Stimulated activated naive B cell treated with anti-CD40 and anti-IgM and Interleukin-4, amounts not matched to agents 10 μg/mL and 1 μg/mL and 100 μg/mL, for 72 hours (primary cell): Measurements from ENCODE around the gene EDN2.
A peak's percentile ranks its signal among the peaks of the same experiment; 100 is the strongest.

ENCODE experiments used
- ATAC-seq, 2 donors: fragments of 150-1000 bp; cut with Tn5 transposase; replicated peaks; 2 replicates each; pipeline ENCODE4 v1.10.0; 2021; ENCODE audit warnings: moderate library complexity in 1 of 2
- DNase-seq: peaks from one replicate; pipeline ENCODE4 v3.0.0; 2021
- H3K27ac Mint-ChIP-seq: one replicate; pipeline ENCODE4 v1.8.0; 2022; ENCODE audit warnings: mild to moderate bottlenecking, mixed read lengths
- H3K27me3 Mint-ChIP-seq, 2 donors: one replicate each; pipeline ENCODE4 v1.8.0; 2022; ENCODE audit warnings: mixed read lengths in 2 of 2
- H3K36me3 Mint-ChIP-seq, 2 donors: one replicate each; pipeline ENCODE4 v1.8.0; 2022; ENCODE audit warnings: mixed read lengths in 2 of 2, mild to moderate bottlenecking in 1 of 2
- H3K4me1 Mint-ChIP-seq, 2 donors: one replicate each; pipeline ENCODE4 v1.8.0; 2022; ENCODE audit warnings: mixed read lengths in 2 of 2, mild to moderate bottlenecking in 1 of 2
- H3K4me3 Mint-ChIP-seq, 2 donors: one replicate each; pipeline ENCODE4 v1.8.0; 2022; ENCODE audit warnings: mild to moderate bottlenecking in 2 of 2, mixed read lengths in 2 of 2, moderate library complexity in 1 of 2
- H3K9me3 Mint-ChIP-seq, 2 donors: one replicate each; pipeline ENCODE4 v1.8.0; 2022; ENCODE audit warnings: mixed read lengths in 2 of 2, mild to moderate bottlenecking in 1 of 2

EDN2 gene

GRCh38 chr1:41432481-41433280 lies 51.8 kb downstream of the EDN2 start:
- H3K27ac Mint-ChIP-seq = no peak overlapping the region
- no peak overlapping the region for H3K4me3 Mint-ChIP-seq
- peaks cover 1 to 6% of the 10 kb centered on the region in 2 donors for H3K4me1 Mint-ChIP-seq
- no peaks in the 10 kb centered on the region for H3K9me3 Mint-ChIP-seq
- ATAC-seq = peak; percentile 94 to 97
- peak; percentile 66 for DNase-seq
- H3K27me3 Mint-ChIP-seq = peaks cover 48 to 53% of the 10 kb centered on the region in 2 donors
- H3K36me3 Mint-ChIP-seq = no peaks in the 10 kb centered on the region

GRCh38 chr1:41431490-41432350 lies 52.8 kb downstream of the EDN2 start:
- Mint-ChIP-seq H3K27ac (no peak overlapping the region), H3K4me1 (peaks cover 1 to 6% of the 10 kb centered on the region in 2 donors)

GRCh38 chr1:41430582-41430981 lies 53.9 kb downstream of the EDN2 start:
- no peaks in the 10 kb centered on the region for H3K36me3 Mint-ChIP-seq
- no peaks in the 10 kb centered on the region for H3K9me3 Mint-ChIP-seq
- peaks cover 1 to 6% of the 10 kb centered on the region in 2 donors for H3K4me1 Mint-ChIP-seq
- H3K4me3 Mint-ChIP-seq = no peak overlapping the region
- DNase-seq (no peak), ATAC-seq (no peak)
- H3K27me3 Mint-ChIP-seq = peaks cover 37 to 41% of the 10 kb centered on the region in 2 donors
- H3K27ac Mint-ChIP-seq = no peak overlapping the region

More at GRCh38 chr1:41431490-41432350, 52.8 kb downstream of the EDN2 start:
- Mint-ChIP-seq H3K27me3 (peaks cover 44 to 47% of the 10 kb centered on the region in 2 donors), H3K9me3 (no peaks in the 10 kb centered on the region), H3K36me3 (no peaks in the 10 kb centered on the region), H3K4me3 (no peak overlapping the region)
- ATAC-seq (no peak), DNase-seq (no peak)

GRCh38 chr1:41430069-41430468 lies 54.4 kb downstream of the EDN2 start:
- no peak overlapping the region for H3K27ac Mint-ChIP-seq
- no peaks in the 10 kb centered on the region for H3K36me3 Mint-ChIP-seq
- peaks cover 1 to 6% of the 10 kb centered on the region in 2 donors for H3K4me1 Mint-ChIP-seq
- no peaks in the 10 kb centered on the region for H3K9me3 Mint-ChIP-seq
- ATAC-seq = no peak
- H3K27me3 Mint-ChIP-seq = peaks cover 32 to 37% of the 10 kb centered on the region in 2 donors
- no peak for DNase-seq
- no peak overlapping the region for H3K4me3 Mint-ChIP-seq

GRCh38 chr1:41429641-41430035 lies 54.8 kb downstream of the EDN2 start:
- no peaks in the 10 kb centered on the region for H3K9me3 Mint-ChIP-seq
- H3K36me3 Mint-ChIP-seq = no peaks in the 10 kb centered on the region
- DNase-seq (no peak), ATAC-seq (no peak)
- H3K27me3 Mint-ChIP-seq = peaks cover 28 to 33% of the 10 kb centered on the region in 2 donors
- H3K4me1 Mint-ChIP-seq = peaks cover 1 to 6% of the 10 kb centered on the region in 2 donors
- no peak overlapping the region for H3K27ac Mint-ChIP-seq
- H3K4me3 Mint-ChIP-seq = no peak overlapping the region
